ENCODE results near the gene GOLGA8R.
"Not testable (repeated sequence)": the region's sequence is repeated elsewhere in the genome, so short reads cannot be mapped to it uniquely, and the experiment has no call there.

The GOLGA8R gene, protein sequence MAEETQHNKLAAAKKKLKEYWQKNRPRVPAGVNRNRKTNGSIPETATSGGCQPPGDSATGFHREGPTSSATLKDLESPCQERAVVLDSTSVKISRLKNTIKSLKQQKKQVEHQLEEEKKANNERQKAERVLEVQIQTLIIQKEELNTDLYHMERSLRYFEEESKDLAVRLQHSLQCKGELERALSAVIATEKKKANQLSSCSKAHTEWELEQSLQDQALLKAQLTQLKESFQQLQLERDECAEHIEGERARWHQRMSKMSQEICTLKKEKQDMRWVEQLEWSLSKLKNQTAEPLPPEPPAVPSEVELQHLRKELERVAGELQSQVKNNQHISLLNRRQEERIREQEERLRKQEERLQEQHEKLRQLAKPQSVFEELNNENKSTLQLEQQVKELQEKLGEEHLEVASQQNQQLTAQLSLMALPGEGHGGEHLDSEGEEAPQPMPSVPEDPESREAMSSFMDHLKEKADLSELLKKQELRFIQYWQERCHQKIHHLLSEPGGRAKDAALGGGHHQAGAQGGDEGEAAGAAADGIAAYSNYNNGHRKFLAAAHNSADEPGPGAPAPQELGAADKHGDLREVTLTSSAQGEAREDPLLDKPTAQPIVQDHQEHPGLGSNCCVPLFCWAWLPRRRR

DNA sequence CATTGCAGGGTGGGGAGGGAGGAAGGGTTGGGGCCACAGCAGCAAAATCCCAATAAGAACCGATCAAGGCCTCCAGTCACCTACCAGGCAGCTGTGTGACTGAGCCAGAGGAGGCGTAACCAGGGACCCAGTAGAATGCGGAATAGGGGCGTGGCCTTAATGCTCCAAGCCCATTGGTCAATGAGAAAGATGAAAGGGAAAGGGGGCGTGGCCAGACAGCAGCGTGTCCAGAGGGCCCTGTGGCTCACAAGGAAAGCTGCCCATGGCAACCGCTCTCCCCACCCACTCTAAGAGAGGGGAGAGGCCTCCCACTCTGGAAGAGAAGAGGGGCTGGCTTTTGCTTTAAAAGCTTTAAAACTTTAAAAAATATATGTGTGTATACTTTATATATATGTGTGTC lies at the start of gene GOLGA8R:
Gene GOLGA8R (minus strand): TSS at position 101 of the 400 bp plus-strand sequence. CDS start 98 bp downstream, at position 3.
- DNase-seq (ENCODE audit: low read depth); H3K4me3 ChIP-seq (ENCODE audit: low read depth, low read length): not testable (repeated sequence)

DNA sequence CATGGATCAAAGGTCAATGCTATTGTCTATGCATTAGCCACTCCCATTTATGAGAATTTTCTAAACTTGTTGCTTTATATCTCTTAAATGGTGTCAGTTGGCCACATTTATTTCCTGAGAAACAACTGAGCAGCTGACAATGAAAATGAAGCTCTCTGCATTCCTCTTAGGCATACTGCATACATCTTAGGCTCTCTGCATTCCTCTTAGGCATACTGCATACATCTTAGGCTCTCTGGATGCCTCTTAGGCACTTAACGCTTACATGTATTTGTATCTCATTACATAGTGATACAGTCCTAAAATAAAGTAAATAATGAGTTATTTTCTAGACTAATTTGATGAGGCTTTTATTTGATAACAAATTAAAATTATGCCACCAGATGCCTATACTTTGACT lies 49.8 kb upstream of the GOLGA8R start:
- DNase-seq (ENCODE audit: low read depth) = not testable (repeated sequence)

DNA sequence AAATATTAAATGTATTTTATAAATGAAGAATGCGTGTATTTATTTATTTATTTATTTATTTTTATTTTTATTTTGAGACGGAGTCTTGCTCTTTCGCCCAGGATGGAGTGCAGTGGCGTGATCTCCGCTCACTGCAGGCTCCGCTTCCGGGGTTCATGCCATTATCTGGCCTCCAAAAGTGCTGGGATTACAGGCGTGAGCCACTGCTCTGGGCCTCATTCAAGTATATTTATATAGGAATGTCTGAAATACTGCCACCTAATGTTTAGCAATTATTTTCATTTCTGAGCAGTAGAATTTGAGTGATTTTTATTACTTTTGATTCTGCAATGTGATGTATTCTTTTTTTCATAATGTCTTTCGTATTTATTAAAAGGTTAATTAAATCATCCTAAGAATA lies 48.1 kb upstream of the GOLGA8R start:
- DNase-seq (ENCODE audit: low read depth) = not testable (repeated sequence)

More for the DNA sequence above, 49.8 kb upstream of the GOLGA8R start:
- not testable (repeated sequence) for H3K4me3 ChIP-seq (ENCODE audit: low read depth, low read length)

DNA sequence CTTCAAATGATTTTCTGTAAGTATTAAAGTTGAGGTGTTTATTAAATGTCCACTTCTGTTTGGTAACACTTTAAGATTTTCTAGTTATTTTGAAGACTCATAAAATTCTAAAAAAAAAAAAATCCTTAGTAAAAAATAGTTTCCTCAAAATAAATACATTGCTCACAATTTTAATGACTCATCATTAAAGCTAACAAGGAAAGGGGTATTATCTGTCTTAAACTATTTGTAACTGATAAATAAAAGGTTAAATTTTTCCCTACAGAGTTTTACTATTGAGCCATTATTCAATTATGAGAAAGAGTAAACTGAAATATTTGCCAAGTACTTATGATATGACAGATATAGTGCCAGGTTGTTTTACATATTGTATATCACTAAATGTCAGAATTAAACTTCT lies 38.6 kb upstream of the GOLGA8R start:
- not testable (repeated sequence) for H3K4me3 ChIP-seq (ENCODE audit: low read depth, low read length); DNase-seq (ENCODE audit: low read depth)

More for the DNA sequence above, 48.1 kb upstream of the GOLGA8R start:
- H3K4me3 ChIP-seq (ENCODE audit: low read depth, low read length) = not testable (repeated sequence)

DNA sequence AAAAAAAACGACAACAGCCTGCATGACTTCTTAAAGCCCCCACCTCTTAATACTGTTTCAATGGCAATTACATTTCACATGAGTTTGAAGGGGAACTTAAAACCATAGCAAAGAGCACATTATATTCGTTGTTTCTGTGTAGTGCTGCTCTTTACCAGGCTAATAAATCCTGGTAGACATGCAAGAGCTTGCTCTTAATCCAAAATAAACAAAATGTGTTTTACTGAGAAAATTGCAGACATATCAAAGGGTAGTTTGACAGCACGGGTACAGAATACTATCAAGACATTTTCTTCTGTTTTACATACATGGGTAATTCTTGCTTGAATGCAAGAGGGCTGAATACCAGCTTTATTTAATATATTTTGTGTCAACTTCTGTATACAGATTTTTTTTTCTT lies 24.3 kb upstream of the GOLGA8R start:
- not testable (repeated sequence) for H3K4me3 ChIP-seq (ENCODE audit: low read depth, low read length); DNase-seq (ENCODE audit: low read depth)

DNA sequence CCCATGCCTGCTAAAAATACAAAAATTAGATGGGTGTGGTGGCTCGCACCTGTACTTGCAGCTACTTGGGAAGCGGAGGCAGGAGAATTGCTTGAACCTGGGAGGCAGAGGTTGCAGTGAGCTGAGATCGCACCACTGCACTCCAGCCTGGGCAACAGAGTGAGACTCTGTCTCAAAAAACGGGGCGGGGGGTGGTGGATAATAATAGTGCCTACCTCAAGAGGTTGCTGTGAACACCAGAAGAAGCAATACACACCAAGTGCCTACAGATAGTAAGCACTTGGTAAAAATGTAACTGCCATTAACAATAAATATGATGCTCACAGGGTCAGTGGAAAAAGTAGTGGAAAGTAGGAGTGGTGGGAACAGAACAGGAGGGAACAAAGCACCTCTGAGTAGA lies 21.8 kb upstream of the GOLGA8R start:
- DNase-seq (ENCODE audit: low read depth); H3K4me3 ChIP-seq (ENCODE audit: low read depth, low read length): not testable (repeated sequence)

DNA sequence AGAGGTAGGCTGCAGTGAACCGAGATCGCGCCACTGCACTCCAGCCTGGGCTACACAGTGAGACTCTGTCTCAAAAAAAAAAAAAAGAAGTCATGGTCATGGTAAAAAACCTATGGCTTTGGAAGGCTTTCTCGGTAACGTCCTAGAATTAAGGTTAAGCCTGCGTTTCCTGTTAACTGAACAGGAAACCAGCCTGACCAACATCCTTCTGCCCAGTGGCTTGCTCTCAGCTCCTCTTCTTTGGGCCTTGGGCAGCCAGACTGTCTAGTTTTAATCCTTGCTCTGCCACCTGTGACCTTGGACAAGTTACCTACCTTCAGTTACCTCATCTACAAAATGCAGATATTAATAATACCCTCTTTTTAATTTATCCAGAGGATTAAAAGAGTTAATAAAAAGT lies 6.7 kb upstream of the GOLGA8R start:
- not testable (repeated sequence) for H3K4me3 ChIP-seq (ENCODE audit: low read depth, low read length)

DNA sequence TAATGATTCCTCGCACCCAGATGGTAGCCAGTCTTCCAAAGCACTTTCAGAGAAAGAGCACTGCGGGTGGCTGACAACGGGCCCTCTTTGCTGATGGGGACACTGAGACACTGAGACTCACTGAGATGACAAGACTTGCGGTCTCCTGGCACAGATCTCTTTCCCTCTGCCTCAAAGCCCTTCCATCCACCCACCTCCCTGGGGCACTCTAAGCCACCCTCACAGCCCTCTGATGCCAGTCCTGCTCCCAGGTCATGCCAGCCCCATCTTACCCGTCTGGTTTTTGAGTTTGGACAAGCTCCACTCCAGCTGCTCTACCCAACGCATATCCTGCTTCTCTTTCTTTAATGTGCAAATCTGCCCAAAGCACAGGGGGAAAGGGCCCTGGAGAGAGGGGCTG lies 6.4 kb downstream of the GOLGA8R start:
- H3K4me3 ChIP-seq (ENCODE audit: low read depth, low read length); DNase-seq (ENCODE audit: low read depth): not testable (repeated sequence)

More for the DNA sequence above, 6.7 kb upstream of the GOLGA8R start:
- not testable (repeated sequence) for DNase-seq (ENCODE audit: low read depth)

DNA sequence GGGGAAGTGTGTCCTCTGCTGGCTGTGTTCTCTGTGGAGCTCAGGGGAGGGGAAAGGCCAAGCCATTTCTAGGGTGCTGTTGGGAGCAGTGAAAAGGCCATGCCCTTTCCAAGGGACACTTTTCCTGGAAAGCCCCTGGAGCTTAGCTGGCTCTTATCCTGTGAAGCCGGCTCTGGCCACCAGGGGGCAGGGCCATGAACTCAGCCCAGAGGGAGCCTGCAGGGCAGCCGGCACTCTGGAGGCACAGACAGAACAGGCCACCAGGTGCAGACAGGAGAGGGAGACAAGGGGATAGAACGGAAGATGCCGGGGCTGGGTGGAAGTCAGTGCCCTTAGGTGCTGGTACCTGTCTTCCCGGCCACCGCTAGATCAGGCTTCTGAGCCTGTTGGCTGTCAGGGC lies 15.1 kb downstream of the GOLGA8R start:
- not testable (repeated sequence) for H3K4me3 ChIP-seq (ENCODE audit: low read depth, low read length); DNase-seq (ENCODE audit: low read depth)

DNA sequence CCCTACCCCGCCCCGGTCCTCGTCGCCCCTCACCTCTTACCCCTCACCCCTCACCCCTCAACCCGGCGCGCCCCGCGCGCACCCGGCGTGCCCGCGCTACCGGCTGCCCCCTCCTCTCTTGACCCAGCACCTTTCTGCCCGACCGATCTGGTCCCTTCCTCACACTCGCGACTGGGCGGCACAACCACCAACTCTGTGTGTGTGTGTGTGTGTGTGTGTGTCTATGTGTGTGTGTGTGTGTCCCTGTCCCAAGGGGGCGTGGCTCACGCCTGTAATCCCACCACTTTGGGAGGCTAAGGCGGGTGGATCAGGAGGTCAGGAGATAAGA lies 20.4 kb downstream of the GOLGA8R start:
- H3K4me3 ChIP-seq (ENCODE audit: low read depth, low read length); DNase-seq (ENCODE audit: low read depth): not testable (repeated sequence)

DNA sequence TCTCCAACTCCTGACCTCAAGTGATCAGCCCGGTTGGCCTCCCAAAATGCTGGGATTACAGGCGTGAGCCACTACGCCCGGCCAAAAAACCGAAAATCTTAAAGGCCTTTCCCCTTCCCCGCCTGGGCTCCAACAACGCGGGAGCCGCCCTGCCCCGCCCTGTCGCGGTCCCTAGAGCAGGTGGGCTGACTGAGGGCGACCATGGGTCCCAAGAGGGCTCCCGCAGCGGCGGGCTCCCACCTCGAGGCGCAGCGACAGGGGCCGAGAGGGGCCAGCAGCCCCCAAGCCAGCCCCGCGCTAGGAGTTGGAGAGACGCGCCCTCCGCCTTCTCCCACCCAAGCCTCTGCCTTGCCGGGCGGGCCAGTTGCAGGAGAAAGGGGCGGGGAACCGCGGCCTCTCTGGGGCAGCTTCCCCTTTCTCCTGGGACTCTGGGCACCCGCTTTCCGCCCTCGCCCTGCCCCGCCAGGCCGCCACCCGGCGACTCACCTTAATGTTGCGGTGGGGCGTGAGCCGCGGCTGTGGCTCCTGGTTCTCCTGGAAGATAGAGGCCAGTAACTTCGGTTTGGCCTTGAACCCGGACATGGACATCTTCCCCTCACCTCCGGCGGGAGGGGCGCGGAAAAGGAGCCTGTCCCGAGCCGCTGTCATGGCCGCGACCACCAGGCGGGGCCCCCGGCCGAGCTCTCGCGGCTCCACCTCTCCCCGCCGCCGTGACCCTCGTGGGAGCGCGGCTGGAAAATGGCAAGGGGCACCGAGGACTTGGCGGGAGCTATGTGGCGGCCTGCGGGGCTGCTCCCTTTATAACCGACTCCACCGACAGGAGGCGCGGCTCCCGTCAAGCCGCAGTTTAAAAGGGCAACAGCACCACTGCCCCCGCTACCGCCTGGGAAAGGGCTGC lies 21.0 kb downstream of the GOLGA8R start, which contains the start of gene CHRFAM7A:
Gene CHRFAM7A (minus strand): TSS at position 775 of the 898 bp plus-strand sequence. CDS start 10,189 bp downstream, outside the sequence.
- not testable (repeated sequence) for DNase-seq (ENCODE audit: low read depth); H3K4me3 ChIP-seq (ENCODE audit: low read depth, low read length)

DNA sequence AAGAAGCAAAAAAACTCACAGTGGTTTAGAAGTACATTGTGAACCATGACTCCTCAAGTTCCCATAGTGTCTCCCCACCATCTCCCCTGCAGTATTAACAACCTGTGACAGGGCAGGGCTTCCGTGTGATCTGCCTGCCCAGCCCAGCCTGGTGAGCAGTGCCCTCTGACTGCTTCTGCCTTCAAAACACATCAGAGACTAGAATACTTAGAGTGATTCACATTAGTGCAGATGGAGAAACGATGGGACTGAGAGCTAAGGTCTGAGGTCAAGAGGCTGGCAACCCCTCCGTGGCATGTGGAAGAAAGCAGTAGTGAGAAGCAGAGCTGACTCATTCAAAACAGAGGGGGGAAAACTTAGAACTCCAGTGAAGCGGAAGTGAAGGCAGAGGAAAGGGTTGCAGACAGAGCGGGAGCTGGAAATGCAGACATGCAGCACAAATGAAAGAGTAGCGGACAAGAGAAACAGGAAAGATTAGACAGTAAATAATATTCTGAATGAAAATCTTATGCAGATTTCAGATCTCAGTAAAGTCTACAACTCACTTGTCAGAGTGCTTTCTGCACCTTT lies 27.7 kb downstream of the GOLGA8R start:
- H3K4me3 ChIP-seq (ENCODE audit: low read depth, low read length); DNase-seq (ENCODE audit: low read depth): not testable (repeated sequence)

DNA sequence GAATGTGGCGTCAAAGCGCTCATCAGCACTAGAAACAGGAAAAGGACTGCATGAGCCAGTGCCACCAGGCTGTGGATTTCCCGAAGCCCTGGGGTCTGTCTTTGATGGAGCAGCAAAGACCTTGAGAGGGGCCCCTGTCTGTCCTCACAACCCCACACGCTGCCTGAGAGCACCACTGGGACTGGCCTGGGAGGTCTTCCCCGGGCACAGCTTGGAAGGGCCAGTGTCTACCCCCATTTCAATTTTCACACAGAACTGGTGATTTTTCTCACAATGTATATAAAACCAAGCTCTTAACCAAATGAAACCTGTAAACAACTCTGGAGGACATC lies 37.0 kb downstream of the GOLGA8R start:
- DNase-seq (ENCODE audit: low read depth) = not testable (repeated sequence)

DNA sequence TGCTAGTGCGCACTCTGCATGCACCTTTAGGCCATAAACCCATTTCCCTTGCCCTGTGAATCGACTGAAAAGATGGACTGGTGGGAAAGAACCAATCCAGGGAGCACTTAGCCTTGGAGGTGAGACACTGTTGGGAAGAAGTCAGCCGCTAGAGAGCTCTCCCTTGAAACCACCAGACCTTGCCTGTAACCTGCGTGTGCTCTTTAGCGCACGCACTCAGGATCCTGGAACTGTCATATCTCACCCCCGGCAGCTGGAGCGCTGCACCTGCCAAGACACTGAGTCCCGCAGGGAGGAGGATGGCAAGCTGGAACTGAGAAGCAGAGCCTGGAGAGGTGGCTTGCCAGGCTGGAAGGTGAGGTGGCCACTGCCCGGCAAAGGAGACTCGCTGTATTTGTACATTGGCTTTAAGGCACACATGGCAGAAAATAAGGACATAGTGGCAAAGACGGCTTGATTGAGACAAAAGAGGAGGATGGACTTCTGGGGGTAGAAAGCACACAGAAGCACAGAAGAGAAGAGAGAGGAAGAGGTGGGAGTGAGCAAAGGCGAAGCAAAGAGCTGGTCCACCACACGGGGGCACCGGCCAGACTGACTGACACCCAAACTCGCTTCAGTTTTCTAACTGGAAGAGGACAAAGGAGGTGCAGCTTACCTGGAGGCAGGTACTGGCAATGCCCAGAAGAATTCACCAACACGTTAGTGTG lies 37.5 kb downstream of the GOLGA8R start:
- not testable (repeated sequence) for H3K4me3 ChIP-seq (ENCODE audit: low read depth, low read length); DNase-seq (ENCODE audit: low read depth)

More for the DNA sequence above, 37.0 kb downstream of the GOLGA8R start:
- H3K4me3 ChIP-seq (ENCODE audit: low read depth, low read length) = not testable (repeated sequence)

DNA sequence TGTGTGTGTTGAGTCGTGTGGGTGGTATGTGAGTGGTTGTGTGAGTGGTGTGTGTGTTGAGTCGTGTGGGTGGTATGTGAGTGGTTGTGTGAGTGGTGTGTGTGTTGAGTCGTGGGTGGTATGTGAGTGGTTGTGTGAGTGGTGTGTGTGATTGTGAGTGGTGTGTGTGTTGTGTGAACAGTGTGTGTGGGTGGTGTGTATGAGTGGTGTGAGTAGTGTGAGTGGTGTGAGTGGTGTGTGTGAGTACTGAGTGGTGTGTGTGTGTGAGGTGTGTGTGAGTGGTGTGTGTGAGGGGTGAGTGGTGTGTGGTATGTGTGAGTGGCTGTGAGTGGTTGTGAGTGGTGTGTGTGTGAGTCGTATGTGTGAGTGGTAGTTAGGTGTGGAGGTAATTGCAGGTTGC lies 38.2 kb downstream of the GOLGA8R start:
- H3K4me3 ChIP-seq (ENCODE audit: low read depth, low read length); DNase-seq (ENCODE audit: low read depth): not testable (repeated sequence)

DNA sequence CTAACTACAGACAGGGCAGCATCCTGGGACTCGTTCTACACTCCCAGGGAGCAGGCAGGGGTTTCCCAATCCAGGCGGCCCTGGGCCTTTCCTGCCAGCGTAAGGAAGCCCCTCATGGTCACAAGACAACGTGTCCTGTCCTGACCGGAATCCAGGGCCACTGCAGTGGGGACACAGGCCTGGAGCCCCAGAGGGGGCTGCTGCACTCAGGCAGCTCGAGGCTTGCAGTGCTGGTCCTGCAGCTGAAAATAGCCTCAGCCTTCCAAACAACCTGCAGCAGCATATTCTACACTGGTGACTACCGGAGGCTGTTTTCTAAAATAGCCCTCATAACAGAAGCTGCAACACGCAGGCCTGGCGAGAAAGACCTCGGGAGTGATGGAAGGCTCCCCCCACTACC lies 39.2 kb downstream of the GOLGA8R start:
- DNase-seq (ENCODE audit: low read depth); H3K4me3 ChIP-seq (ENCODE audit: low read depth, low read length): not testable (repeated sequence)

DNA sequence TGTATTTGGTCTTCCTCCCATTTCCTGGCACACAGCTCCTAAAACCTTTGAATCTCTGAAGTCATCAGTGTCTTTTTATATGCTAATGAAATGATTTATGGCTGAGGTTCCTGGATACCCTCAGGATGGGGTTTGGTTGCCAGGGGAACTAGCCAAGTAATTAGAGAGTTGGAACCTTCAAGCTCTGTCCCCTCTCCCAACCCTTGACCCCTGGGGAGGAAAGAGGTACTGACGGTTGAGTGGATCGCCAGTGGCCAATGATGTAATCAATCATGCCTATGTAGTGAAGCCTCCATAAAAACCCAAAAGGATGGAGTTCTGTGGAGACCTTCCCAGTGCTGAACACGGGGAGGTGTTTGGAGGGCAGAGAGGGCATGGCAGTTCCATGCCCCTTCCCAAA lies 45.8 kb downstream of the GOLGA8R start:
- not testable (repeated sequence) for H3K4me3 ChIP-seq (ENCODE audit: low read depth, low read length)

DNA sequence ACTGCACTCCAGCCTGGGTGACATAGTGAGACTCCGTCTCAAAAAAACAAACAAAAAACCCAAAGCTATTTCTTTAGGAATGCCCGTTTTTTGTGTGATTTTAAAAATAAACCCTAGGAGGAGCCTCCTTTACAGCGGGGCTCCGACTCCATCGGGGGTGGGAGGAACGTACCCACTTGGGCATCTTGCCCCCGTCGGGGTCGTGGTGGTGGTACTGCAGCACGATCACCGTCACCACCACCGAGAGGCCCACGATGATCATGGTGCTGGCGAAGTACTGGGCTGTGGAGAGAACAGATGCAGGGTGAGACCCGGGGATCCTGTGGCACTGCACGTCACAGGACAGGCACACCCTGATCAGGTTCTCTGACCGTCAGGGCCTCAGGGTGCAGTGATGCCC lies 46.8 kb downstream of the GOLGA8R start:
- not testable (repeated sequence) for H3K4me3 ChIP-seq (ENCODE audit: low read depth, low read length); DNase-seq (ENCODE audit: low read depth)

More for the DNA sequence above, 45.8 kb downstream of the GOLGA8R start:
- DNase-seq (ENCODE audit: low read depth) = not testable (repeated sequence)
